Measurements from ENCODE around the gene PSMB5.

Gene PSMB5

DNA sequence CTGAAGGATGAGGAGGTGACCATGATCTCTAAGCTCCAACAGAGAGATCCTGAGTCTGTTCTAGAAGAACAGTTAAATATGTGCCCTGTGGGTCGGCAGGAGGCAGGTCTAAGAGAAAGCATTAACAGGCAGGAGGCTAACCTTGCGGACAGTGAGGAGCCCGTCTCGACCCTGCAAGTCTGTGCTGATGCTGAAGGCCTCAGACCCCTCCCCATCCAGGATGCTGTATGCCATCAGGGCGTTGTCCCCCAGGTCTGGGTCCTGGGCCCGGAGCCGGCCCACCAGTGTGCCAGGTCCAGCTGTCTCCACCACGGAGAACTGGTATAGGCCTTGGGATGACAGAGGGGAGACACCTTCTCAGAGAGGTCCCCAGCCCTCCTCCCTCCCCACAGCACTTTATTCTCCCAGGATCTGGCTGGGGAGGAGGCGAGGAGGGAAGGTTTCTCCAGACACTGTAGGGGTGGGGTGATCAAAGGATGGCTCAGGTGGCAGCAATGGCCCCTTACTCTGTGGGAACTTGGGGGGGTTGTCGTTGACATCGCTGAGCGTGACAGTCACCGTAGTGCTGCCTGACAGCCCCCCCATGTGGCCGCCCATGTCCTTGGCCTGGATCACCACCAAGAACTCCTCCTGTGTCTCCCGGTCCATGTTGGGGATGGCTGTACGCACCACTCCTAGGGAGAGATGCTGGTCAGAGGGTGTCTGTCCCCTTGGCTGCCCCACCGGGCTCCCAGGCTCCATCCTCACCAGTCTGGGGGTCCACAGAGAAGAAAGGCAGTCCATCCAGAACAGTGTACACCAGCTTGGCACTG, 19.5 kb upstream of the PSMB5 start:
- no peak overlapping the region for H2AFZ ChIP-seq (ENCODE audit: low read depth)
- no peaks in the 10 kb centered on the region for H3K36me3 ChIP-seq (ENCODE audit: insufficient read depth)
- no peaks in the 10 kb centered on the region for H3K79me2 ChIP-seq (ENCODE audit: insufficient read depth, low read depth)

GRCh38 chr14:23053426-23053825, 18.7 kb upstream of the PSMB5 start:
- Histone ChIP-seq H3K4me1 (ENCODE audit: low read depth, poor library complexity, severe bottlenecking) (peaks cover 12% of the 10 kb centered on the region), H3K4me3 (IDR thresholded peaks at IDR 0.05; ENCODE audit: insufficient read depth, low read depth, low read length) (no peak overlapping the region), H3K27ac (no peak overlapping the region), H3K36me3 (ENCODE audit: insufficient read depth) (no peaks in the 10 kb centered on the region), H3K79me2 (ENCODE audit: insufficient read depth, low read depth) (no peaks in the 10 kb centered on the region), H3K9ac (no peak overlapping the region), H3K4me2 (no peak overlapping the region), H4K20me1 (ENCODE audit: insufficient read depth) (no peaks in the 10 kb centered on the region), H2AFZ (ENCODE audit: low read depth) (no peak overlapping the region), H3K27me3 (ENCODE audit: insufficient read depth, low read depth) (no peaks in the 10 kb centered on the region)
- TF ChIP-seq, protein P1, sequence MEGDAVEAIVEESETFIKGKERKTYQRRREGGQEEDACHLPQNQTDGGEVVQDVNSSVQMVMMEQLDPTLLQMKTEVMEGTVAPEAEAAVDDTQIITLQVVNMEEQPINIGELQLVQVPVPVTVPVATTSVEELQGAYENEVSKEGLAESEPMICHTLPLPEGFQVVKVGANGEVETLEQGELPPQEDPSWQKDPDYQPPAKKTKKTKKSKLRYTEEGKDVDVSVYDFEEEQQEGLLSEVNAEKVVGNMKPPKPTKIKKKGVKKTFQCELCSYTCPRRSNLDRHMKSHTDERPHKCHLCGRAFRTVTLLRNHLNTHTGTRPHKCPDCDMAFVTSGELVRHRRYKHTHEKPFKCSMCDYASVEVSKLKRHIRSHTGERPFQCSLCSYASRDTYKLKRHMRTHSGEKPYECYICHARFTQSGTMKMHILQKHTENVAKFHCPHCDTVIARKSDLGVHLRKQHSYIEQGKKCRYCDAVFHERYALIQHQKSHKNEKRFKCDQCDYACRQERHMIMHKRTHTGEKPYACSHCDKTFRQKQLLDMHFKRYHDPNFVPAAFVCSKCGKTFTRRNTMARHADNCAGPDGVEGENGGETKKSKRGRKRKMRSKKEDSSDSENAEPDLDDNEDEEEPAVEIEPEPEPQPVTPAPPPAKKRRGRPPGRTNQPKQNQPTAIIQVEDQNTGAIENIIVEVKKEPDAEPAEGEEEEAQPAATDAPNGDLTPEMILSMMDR (conservative IDR thresholded peaks at IDR 0.05; ENCODE audit: low read depth, low read length): no peak

More for the DNA sequence above, 19.5 kb upstream of the PSMB5 start:
- Histone ChIP-seq H3K4me3 (IDR thresholded peaks at IDR 0.05; ENCODE audit: insufficient read depth, low read depth, low read length) (no peak overlapping the region), H3K27ac (no peak overlapping the region), H3K27me3 (ENCODE audit: insufficient read depth, low read depth) (no peaks in the 10 kb centered on the region), H3K9ac (no peak overlapping the region), H3K4me2 (no peak overlapping the region), H4K20me1 (ENCODE audit: insufficient read depth) (no peaks in the 10 kb centered on the region), H3K4me1 (ENCODE audit: low read depth, poor library complexity, severe bottlenecking) (peaks cover 12% of the 10 kb centered on the region)
- TF ChIP-seq, protein P1 (conservative IDR thresholded peaks at IDR 0.05; ENCODE audit: low read depth, low read length): no peak

GRCh38 chr14:23052671-23053070, 18.0 kb upstream of the PSMB5 start:
- no peak overlapping the region for H3K4me3 ChIP-seq (IDR thresholded peaks at IDR 0.05; ENCODE audit: insufficient read depth, low read depth, low read length)
- H3K79me2 ChIP-seq (ENCODE audit: insufficient read depth, low read depth): no peaks in the 10 kb centered on the region
- no peaks in the 10 kb centered on the region for H4K20me1 ChIP-seq (ENCODE audit: insufficient read depth)
- TF ChIP-seq, protein P1 (conservative IDR thresholded peaks at IDR 0.05; ENCODE audit: low read depth, low read length): no peak
- H3K9ac ChIP-seq: no peak overlapping the region
- no peak overlapping the region for H2AFZ ChIP-seq (ENCODE audit: low read depth)
- no peaks in the 10 kb centered on the region for H3K36me3 ChIP-seq (ENCODE audit: insufficient read depth)
- H3K27me3 ChIP-seq (ENCODE audit: insufficient read depth, low read depth): no peaks in the 10 kb centered on the region
- no peak overlapping the region for H3K27ac ChIP-seq
- H3K4me1 ChIP-seq (ENCODE audit: low read depth, poor library complexity, severe bottlenecking): peaks cover 12% of the 10 kb centered on the region
- no peak overlapping the region for H3K4me2 ChIP-seq

- no peak overlapping the region for H3K27ac ChIP-seq
- H3K27me3 ChIP-seq (ENCODE audit: insufficient read depth, low read depth): no peaks in the 10 kb centered on the region
- H3K4me3 ChIP-seq (IDR thresholded peaks at IDR 0.05; ENCODE audit: insufficient read depth, low read depth, low read length): no peak overlapping the region
- no peak overlapping the region for H3K9ac ChIP-seq
- TF ChIP-seq, protein P1 (conservative IDR thresholded peaks at IDR 0.05; ENCODE audit: low read depth, low read length): no peak
- no peaks in the 10 kb centered on the region for H4K20me1 ChIP-seq (ENCODE audit: insufficient read depth)
- no peak overlapping the region for H3K4me2 ChIP-seq
- H3K4me1 ChIP-seq (ENCODE audit: low read depth, poor library complexity, severe bottlenecking): peaks cover 12% of the 10 kb centered on the region
- H3K36me3 ChIP-seq (ENCODE audit: insufficient read depth): no peaks in the 10 kb centered on the region
- no peak overlapping the region for H2AFZ ChIP-seq (ENCODE audit: low read depth)
- no peaks in the 10 kb centered on the region for H3K79me2 ChIP-seq (ENCODE audit: insufficient read depth, low read depth)
These were observed 17.5 kb upstream of the PSMB5 start for GRCh38 chr14:23052182-23052623.

Data from KMS-11 (cell line).